HG03064 (cell line): Measurements from ENCODE around the gene MFF.
"Not testable (repeated sequence)": the region's sequence is repeated elsewhere in the genome, so short reads cannot be mapped to it uniquely, and the experiment has no call there.

ENCODE experiments used
- ATAC-seq: cut with Tn5 transposase; IDR thresholded peaks from one replicate; pipeline ENCODE4 v1.9.1; 2021; ENCODE audit warnings: low read depth; ENCODE audit not compliant: unreplicated experiment

The MFF gene

GRCh38 chr2:227326783-227327182 lies 1.7 kb downstream of the MFF start:
- ATAC-seq = no peak

- ATAC-seq = no peak
Observed at GRCh38 chr2:227335713-227336112, 10.7 kb downstream of the MFF start.

- ATAC-seq = no peak
Observed at GRCh38 chr2:227337442-227337841, 12.4 kb downstream of the MFF start.

GRCh38 chr2:227339098-227339599 lies 14.1 kb downstream of the MFF start:
- ATAC-seq = no peak

- no peak for ATAC-seq
Observed at GRCh38 chr2:227340106-227340505, 15.1 kb downstream of the MFF start.

- no peak for ATAC-seq
Observed at GRCh38 chr2:227341553-227341952, 16.5 kb downstream of the MFF start.

- no peak for ATAC-seq
Observed at GRCh38 chr2:227344231-227344630, 19.2 kb downstream of the MFF start.

- ATAC-seq = no peak
Observed at GRCh38 chr2:227347117-227347516, 22.1 kb downstream of the MFF start.

- no peak for ATAC-seq
Observed at GRCh38 chr2:227348324-227348723, 23.3 kb downstream of the MFF start.

- no peak for ATAC-seq
Observed at GRCh38 chr2:227349989-227350612, 25.1 kb downstream of the MFF start.

- ATAC-seq = peak; percentile 76
Observed at GRCh38 chr2:227351639-227352038, 26.6 kb downstream of the MFF start.

GRCh38 chr2:227360351-227360750 lies 35.3 kb downstream of the MFF start:
- ATAC-seq = no peak

GRCh38 chr2:227363756-227364155 lies 38.7 kb downstream of the MFF start:
- ATAC-seq = no peak

GRCh38 chr2:227364585-227365263 lies 39.7 kb downstream of the MFF start:
- not testable (repeated sequence) for ATAC-seq

- no peak for ATAC-seq
Observed at GRCh38 chr2:227365833-227366232, 40.8 kb downstream of the MFF start.

- no peak for ATAC-seq
Observed at GRCh38 chr2:227366769-227367426, 41.8 kb downstream of the MFF start.

GRCh38 chr2:227367427-227367795 lies 42.4 kb downstream of the MFF start:
- ATAC-seq = no peak

GRCh38 chr2:227368574-227368973 lies 43.5 kb downstream of the MFF start:
- ATAC-seq = no peak

- no peak for ATAC-seq
Observed at GRCh38 chr2:227370092-227370491, 45.0 kb downstream of the MFF start.

- no peak for ATAC-seq
Observed at GRCh38 chr2:227370791-227371312, 45.8 kb downstream of the MFF start.

GRCh38 chr2:227373389-227373788 lies 48.3 kb downstream of the MFF start:
- no peak for ATAC-seq

- ATAC-seq = no peak
Observed at GRCh38 chr2:227374158-227374557, 49.1 kb downstream of the MFF start.
